GM04504 (cell line): ENCODE measurements around the gene NRK.
"Not testable (repeated sequence)": the region's sequence is repeated elsewhere in the genome, so short reads cannot be mapped to it uniquely, and the experiment has no call there.

Source experiments
- DNase-seq: peaks from one replicate; pipeline ENCODE4 v3.0.0-alpha.2; 2012; ENCODE audit warnings: low read depth

Gene NRK

DNA sequence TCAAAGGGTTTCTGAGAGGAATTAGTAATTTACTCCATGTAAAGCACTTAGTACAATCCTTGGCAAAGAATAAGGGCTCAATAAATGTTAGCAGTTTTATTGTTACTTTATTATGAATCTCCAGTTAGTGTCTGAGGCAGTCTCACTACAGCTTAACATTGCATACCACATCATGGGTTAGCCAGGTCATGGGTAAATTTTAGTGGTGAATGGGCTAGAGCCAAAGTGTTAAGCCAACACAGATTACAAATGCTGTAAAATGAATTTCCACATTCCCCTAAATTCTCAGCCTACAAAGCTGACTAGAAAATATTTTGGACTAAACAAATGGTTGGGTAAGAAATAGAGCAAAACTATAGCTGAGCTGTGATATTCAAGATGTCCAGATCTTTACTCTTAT lies 72.4 kb downstream of the NRK start:
- no peak for DNase-seq

DNA sequence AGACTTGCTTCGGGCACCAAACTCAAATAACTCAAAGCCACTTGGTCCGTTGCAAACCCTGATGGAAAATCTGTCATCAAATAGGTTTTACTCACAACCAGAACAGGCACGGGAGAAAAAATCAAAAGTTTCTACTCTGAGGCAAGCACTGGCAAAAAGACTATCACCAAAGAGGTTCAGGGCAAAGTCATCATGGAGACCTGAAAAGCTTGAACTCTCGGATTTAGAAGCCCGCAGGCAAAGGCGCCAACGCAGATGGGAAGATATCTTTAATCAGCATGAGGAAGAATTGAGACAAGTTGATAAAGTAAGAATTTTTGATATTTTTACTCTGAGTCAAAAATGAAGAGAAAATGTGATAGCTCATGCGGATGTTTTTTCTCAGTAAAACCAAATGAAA lies 87.2 kb downstream of the NRK start:
- no peak for DNase-seq

GRCh38 chrX:105910563-105911105 lies 88.3 kb downstream of the NRK start:
- DNase-seq = no peak

GRCh38 chrX:105945266-105945665 lies 122.9 kb downstream of the NRK start:
- DNase-seq = no peak

GRCh38 chrX:105969487-105969886 lies 147.1 kb downstream of the NRK start:
- DNase-seq = no peak

- no peak for DNase-seq
Observed at GRCh38 chrX:105972690-105973386, 150.5 kb downstream of the NRK start.

- DNase-seq = no peak
Observed at GRCh38 chrX:105973387-105973739, 151.0 kb downstream of the NRK start.

DNA sequence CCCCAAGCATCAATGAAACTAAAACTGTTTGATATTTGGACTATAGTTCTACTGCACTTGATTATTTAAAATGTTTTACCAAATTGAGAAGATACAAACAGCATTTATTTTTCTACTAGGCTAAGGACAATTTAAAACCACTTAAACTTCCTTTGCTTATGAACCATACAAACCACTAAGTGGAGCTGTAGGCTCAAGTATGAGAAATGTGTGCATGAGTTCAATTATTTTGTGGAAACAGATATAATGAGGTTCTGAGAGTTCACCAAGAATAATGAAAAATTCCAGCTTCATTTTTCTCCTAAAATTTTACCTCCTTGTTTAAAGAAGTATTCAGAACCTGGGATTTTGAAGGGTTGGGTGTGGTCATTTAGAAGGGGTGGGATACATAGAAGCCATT lies 153.0 kb downstream of the NRK start:
- DNase-seq = no peak

DNA sequence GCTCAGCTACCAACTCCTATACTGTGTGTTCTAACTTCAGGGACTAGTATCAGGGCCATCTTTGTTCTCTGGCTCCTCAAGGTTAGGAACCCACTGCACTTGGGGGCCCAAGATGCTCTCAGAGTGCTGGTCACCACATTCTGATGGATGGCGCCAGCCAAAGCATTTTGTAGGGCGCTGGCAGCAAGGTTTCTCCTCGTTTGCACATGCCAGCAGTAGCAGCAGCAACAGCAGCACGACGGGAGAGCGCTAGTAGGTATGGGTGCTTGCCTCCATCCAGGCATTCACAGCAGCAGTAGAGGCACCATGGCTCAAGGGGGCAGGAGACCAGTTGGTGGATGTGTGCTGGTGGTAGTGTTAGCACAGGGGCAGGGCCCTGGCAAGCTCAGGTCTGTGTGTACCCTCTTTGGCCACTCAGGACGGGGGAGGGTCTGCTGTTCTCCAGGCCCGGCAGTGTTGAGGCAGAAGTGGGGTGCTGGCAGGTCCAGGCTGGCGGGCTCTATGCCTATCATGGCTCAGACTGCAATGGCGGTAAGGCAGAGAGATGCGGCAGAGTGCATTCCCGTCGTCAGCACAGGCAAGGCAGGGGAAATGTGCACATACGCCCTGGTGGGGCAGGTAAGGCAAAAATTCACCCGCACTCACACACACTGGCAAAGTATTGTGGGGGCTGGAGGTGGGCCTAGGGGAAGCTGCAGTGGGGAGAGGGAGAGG lies 159.6 kb downstream of the NRK start:
- DNase-seq = no peak

- not testable (repeated sequence) for DNase-seq
Observed at GRCh38 chrX:105988487-105988886, 166.1 kb downstream of the NRK start.

GRCh38 chrX:105999294-105999693 lies 177.0 kb downstream of the NRK start:
- no peak for DNase-seq

GRCh38 chrX:106000203-106000602 lies 177.9 kb downstream of the NRK start:
- no peak for DNase-seq

DNA sequence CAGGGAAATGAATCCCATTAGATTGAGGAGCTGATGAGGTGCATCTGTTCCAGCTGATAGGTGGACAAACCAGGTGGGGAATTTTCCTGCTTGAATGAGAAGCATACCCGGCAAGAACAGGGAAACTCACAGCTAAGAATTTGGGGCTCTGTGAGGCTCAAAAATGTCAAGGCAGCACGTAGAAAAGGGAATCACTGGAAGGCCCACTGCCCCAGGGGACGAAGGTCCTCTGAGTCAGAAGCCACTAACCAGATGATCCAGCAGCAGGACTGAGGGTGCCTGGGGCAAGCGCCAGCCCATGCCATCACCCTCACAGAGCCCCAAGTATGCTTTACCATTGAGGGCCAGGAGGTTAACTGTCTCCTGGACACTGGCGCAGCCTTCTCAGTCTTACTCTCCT lies 178.3 kb downstream of the NRK start:
- DNase-seq = not testable (repeated sequence)

- DNase-seq = no peak
Observed at GRCh38 chrX:106005684-106006083, 183.3 kb downstream of the NRK start.

DNA sequence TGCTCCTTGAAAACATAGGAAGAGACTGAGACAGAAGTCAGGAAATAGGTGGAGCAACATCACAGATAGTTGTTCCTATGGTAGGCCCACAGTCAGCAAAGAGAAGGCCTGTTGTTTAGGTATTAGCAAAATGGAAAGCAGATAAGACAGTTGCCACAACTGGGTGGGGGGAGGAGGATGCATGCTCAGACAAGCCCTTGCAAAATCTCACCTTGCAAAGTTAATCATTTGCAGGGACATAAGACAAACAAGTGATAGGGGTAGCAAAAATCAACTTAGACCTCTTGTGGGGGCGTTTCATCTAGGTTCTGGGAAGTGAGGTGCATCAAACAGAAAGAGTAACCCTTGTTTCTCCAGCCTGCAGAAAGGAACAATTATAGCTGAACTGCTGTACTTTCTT lies 185.5 kb downstream of the NRK start:
- DNase-seq = no peak
